OCI-LY1 (cell line): ENCODE data around the gene EMC8.

Experiments used
- H2AFZ ChIP-seq: fragments of 200-600 bp; sonication (generic), shearing (Covaris generic); 2 replicates; pipeline ENCODE4 v1.6.0; 2014; ENCODE audit warnings: antibody characterized with exemption, mild to moderate bottlenecking, low read length
- H3F3A ChIP-seq: fragments of 200-600 bp; sonication (generic), shearing (Covaris generic); 2 replicates; pipeline ENCODE4 v1.6.0; 2014; ENCODE audit warnings: mild to moderate bottlenecking, antibody characterized with exemption, low read length, moderate library complexity; ENCODE audit not compliant: insufficient read depth
- H3K27ac ChIP-seq: fragments of 200-600 bp; sonication (generic); 2 replicates; pipeline ENCODE4 v1.5.1; 2014; ENCODE audit warnings: low read length, mixed run types, mild to moderate bottlenecking, low read depth; ENCODE audit not compliant: poor library complexity, severe bottlenecking
- H3K27me3 ChIP-seq: fragments of 200-600 bp; sonication (generic); 2 replicates; pipeline ENCODE4 v1.6.0; 2014; ENCODE audit warnings: antibody characterized with exemption, mild to moderate bottlenecking, low read length, moderate library complexity; ENCODE audit not compliant: insufficient read depth
- H3K36me3 ChIP-seq: fragments of 200-600 bp; sonication (generic); 2 replicates; pipeline ENCODE4 v1.6.1; 2014; ENCODE audit warnings: mild to moderate bottlenecking, antibody characterized with exemption, low read length, moderate library complexity, mixed read lengths; ENCODE audit not compliant: insufficient read depth
- H3K4me1 ChIP-seq: fragments of 200-600 bp; sonication (generic); 2 replicates; pipeline ENCODE4 v1.5.1; 2014; ENCODE audit warnings: mild to moderate bottlenecking, low read length, moderate library complexity; ENCODE audit not compliant: insufficient read depth, severe bottlenecking
- H3K4me2 ChIP-seq: fragments of 200-600 bp; sonication (generic), shearing (Covaris generic); 2 replicates; pipeline ENCODE4 v1.6.1; 2014; ENCODE audit warnings: low read length
- H3K4me3 ChIP-seq: fragments of 200-600 bp; sonication (generic); 2 replicates; pipeline ENCODE4 v1.5.1; 2014; ENCODE audit warnings: low read length, low read depth, mild to moderate bottlenecking, mixed read lengths; ENCODE audit not compliant: poor library complexity, severe bottlenecking
- H3K79me2 ChIP-seq: fragments of 200-600 bp; shearing (Covaris generic); 2 replicates; pipeline ENCODE4 v1.6.1; 2016; ENCODE audit warnings: mixed run types, low read length, mixed read lengths; ENCODE audit not compliant: insufficient read depth
- H3K9ac ChIP-seq: fragments of 200-600 bp; sonication (generic), shearing (Covaris generic); 2 replicates; pipeline ENCODE4 v1.6.1; 2014; ENCODE audit warnings: mild to moderate bottlenecking, low read length, mixed read lengths
- H3K9me2 ChIP-seq: fragments of 200-600 bp; sonication (generic), shearing (Covaris generic); 2 replicates; pipeline ENCODE4 v1.6.1; 2014; ENCODE audit warnings: low read depth, mild to moderate bottlenecking, low read length, mixed read lengths
- H3K9me3 ChIP-seq: fragments of 200-600 bp; shearing (Covaris generic); 2 replicates; pipeline ENCODE4 v1.6.1; 2014; ENCODE audit warnings: low read length, mixed read lengths
- H4K20me1 ChIP-seq: fragments of 200-600 bp; sonication (generic), shearing (Covaris generic); 2 replicates; pipeline ENCODE4 v1.6.0; 2016; ENCODE audit warnings: mild to moderate bottlenecking, low read length; ENCODE audit not compliant: insufficient read depth
- EZH2 ChIP-seq: fragments of 200-600 bp; sonication (generic), shearing (Covaris generic); IDR thresholded peaks from 2 replicates; pipeline ENCODE4 v1.8.0; 2017; ENCODE audit warnings: borderline replicate concordance, mixed run types, mild to moderate bottlenecking, antibody characterized with exemption, low read length, moderate library complexity, mixed read lengths
- TF ChIP-seq, protein P1 (sequence below): fragments of 200-600 bp; sonication (generic), shearing (Covaris generic); IDR thresholded peaks from 2 replicates; pipeline ENCODE4 v1.5.1; 2017; ENCODE audit warnings: mild to moderate bottlenecking, antibody characterized with exemption, low read length, moderate library complexity, mixed read lengths

EMC8 gene

DNA sequence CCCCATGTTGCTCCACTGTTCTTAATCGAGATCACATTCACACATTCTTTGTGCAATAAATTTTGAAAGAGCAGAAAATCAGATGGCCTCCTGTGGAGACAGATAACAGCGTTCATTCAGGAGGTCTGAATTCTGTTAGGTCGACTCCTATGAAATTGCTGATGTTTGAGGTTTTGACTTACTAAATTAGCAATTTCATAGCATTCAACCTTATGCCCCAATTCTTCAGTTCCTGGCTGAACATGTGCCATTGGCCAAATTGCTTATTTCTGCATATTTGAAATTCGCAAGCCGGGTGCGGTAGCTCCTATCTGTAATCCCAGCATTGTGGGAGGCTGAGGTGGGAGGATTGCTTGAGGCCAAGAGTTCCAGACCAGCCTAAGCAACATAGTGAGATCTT lies 26.3 kb downstream of the EMC8 start:
- TF ChIP-seq EZH2: no peak
- TF ChIP-seq, protein P1, sequence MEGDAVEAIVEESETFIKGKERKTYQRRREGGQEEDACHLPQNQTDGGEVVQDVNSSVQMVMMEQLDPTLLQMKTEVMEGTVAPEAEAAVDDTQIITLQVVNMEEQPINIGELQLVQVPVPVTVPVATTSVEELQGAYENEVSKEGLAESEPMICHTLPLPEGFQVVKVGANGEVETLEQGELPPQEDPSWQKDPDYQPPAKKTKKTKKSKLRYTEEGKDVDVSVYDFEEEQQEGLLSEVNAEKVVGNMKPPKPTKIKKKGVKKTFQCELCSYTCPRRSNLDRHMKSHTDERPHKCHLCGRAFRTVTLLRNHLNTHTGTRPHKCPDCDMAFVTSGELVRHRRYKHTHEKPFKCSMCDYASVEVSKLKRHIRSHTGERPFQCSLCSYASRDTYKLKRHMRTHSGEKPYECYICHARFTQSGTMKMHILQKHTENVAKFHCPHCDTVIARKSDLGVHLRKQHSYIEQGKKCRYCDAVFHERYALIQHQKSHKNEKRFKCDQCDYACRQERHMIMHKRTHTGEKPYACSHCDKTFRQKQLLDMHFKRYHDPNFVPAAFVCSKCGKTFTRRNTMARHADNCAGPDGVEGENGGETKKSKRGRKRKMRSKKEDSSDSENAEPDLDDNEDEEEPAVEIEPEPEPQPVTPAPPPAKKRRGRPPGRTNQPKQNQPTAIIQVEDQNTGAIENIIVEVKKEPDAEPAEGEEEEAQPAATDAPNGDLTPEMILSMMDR: no peak
- H3F3A ChIP-seq: no peaks in the 10 kb centered on the region
- no peaks in the 10 kb centered on the region for H3K4me1 ChIP-seq
- H3K9me2 ChIP-seq: no peaks in the 10 kb centered on the region
- H3K79me2 ChIP-seq: no peaks in the 10 kb centered on the region
- no peaks in the 10 kb centered on the region for H3K27me3 ChIP-seq
- H3K36me3 ChIP-seq: peaks cover 11% of the 10 kb centered on the region
- no peaks in the 10 kb centered on the region for H3K9me3 ChIP-seq
- H2AFZ ChIP-seq: no peak overlapping the region
- no peaks in the 10 kb centered on the region for H4K20me1 ChIP-seq
- H3K27ac ChIP-seq: no peak overlapping the region
- no peak overlapping the region for H3K4me2 ChIP-seq
- H3K4me3 ChIP-seq: no peak overlapping the region
- H3K9ac ChIP-seq: no peak overlapping the region

DNA sequence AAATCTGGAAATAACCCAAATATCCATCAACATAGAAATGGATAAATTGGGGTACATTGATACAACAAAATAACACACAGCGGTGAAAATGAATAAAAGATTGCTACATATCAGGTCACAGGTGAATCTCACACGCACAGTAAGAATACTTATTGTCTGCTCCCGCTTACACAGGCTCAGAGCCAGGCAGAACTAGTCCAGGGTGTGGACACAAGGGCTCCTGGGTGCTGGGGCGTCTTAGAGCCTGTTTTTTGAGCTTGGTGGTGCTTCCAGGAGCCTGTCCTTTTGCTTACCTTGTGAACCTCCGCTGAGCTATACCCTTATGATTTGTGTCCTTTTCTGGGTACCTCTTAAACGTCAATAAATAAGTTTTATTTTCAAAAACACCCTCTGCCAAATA lies 28.6 kb downstream of the EMC8 start:
- no peaks in the 10 kb centered on the region; the same call in 1 of the 2 replicates for H3K36me3 ChIP-seq

DNA sequence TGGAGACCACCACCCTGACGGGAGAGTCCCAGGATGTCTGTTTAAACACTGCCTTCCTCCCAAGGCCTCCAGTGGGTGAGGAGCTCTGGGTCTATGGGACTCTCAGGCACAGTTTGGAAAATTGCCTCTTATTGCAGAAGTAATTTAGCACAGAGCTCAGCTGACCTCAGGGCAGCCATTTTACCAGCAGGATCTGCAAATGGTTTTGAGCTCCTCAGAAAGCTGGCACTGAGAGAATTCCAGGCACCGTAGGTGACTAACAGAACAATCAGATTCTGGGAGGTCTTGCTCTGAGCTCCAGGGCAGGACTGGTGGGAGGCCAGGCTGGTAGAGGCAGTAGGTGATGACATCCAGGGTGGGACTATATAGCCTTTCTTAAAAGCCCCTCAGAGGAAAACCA lies 31.1 kb downstream of the EMC8 start:
- H3K27ac ChIP-seq: no peak overlapping the region
- H3K4me2 ChIP-seq: no peak overlapping the region
- no peaks in the 10 kb centered on the region for H3K9me2 ChIP-seq
- H3K4me1 ChIP-seq: no peaks in the 10 kb centered on the region
- H3K79me2 ChIP-seq: no peaks in the 10 kb centered on the region
- H2AFZ ChIP-seq: no peak overlapping the region
- H3K27me3 ChIP-seq: no peaks in the 10 kb centered on the region
- H3K36me3 ChIP-seq: no peaks in the 10 kb centered on the region; the same call in 1 of the 2 replicates
- no peak overlapping the region for H3K9ac ChIP-seq
- no peaks in the 10 kb centered on the region for H4K20me1 ChIP-seq
- H3F3A ChIP-seq: no peaks in the 10 kb centered on the region
- TF ChIP-seq EZH2: no peak
- TF ChIP-seq, protein P1: no peak
- H3K4me3 ChIP-seq: no peak overlapping the region
- H3K9me3 ChIP-seq: no peaks in the 10 kb centered on the region

More for the DNA sequence above, 28.6 kb downstream of the EMC8 start:
- Histone ChIP-seq H3K27ac (no peak overlapping the region), H3K9me3 (no peaks in the 10 kb centered on the region), H3F3A (no peaks in the 10 kb centered on the region), H3K79me2 (no peaks in the 10 kb centered on the region), H3K4me2 (no peak overlapping the region), H2AFZ (no peak overlapping the region), H3K27me3 (no peaks in the 10 kb centered on the region), H3K4me1 (no peaks in the 10 kb centered on the region), H3K9ac (no peak overlapping the region), H4K20me1 (no peaks in the 10 kb centered on the region), H3K9me2 (no peaks in the 10 kb centered on the region), H3K4me3 (no peak overlapping the region)
- TF ChIP-seq EZH2: no peak
- TF ChIP-seq, protein P1: no peak
